Measurements from ENCODE around the gene AKT1S1. TPM values are rescaled to one million over a fixed set of nuclear protein-coding genes. Genes with fewer than 3 reads are reported as not detected.

AKT1S1 gene
- total RNA-seq, 1 donor from 2014 or later, result 35.0 TPM

- intact Hi-C loops (cut with DNase I), result loop anchor here (10.0 kb wide), 1 partner anchor 186 kb away; the partner anchor contains the start of gene PRMT1
- DNase-seq, result no peak
- ATAC-seq (ENCODE audit: poor library complexity), result no peak
These were observed 16.6 kb downstream of the AKT1S1 start for GRCh38 chr19:49860336-49861102.

GRCh38 chr19:49859682-49860335 is 17.3 kb downstream of the AKT1S1 start:
- intact Hi-C loops (cut with DNase I), result loop anchor here (10.0 kb wide), 1 partner anchor 185 kb away; the partner anchor contains the start of gene PRMT1
- DNase-seq (no peak), ATAC-seq (ENCODE audit: poor library complexity) (no peak)

- DNase-seq, result no peak
- peak; percentile 0 for ATAC-seq (ENCODE audit: poor library complexity)
- intact Hi-C loops (cut with DNase I), result no loop called here
These were observed 18.8 kb downstream of the AKT1S1 start for GRCh38 chr19:49858088-49858985.

- ATAC-seq (ENCODE audit: poor library complexity) (no peak), DNase-seq (no peak)
- intact Hi-C loops (cut with DNase I), result no loop called here
These were observed 19.4 kb downstream of the AKT1S1 start for GRCh38 chr19:49857838-49858087.

GRCh38 chr19:49857061-49857837 is 19.9 kb downstream of the AKT1S1 start:
- DNase-seq (no peak), ATAC-seq (ENCODE audit: poor library complexity) (no peak)
- intact Hi-C loops (cut with DNase I), result no loop called here

- DNase-seq (no peak), ATAC-seq (ENCODE audit: poor library complexity) (no peak)
- intact Hi-C loops (cut with DNase I), result no loop called here
These were observed 20.6 kb downstream of the AKT1S1 start for GRCh38 chr19:49856574-49857021.

- DNase-seq (no peak), ATAC-seq (ENCODE audit: poor library complexity) (no peak)
- intact Hi-C loops (cut with DNase I), result no loop called here
These were observed 21.2 kb downstream of the AKT1S1 start for GRCh38 chr19:49855676-49856573.

- DNase-seq, result no peak
- intact Hi-C loops (cut with DNase I), result no loop called here
- no peak for ATAC-seq (ENCODE audit: poor library complexity)
These were observed 21.9 kb downstream of the AKT1S1 start for GRCh38 chr19:49855277-49855675.

GRCh38 chr19:49854378-49855263 is 22.5 kb downstream of the AKT1S1 start:
- DNase-seq (no peak), ATAC-seq (ENCODE audit: poor library complexity) (no peak)
- intact Hi-C loops (cut with DNase I), result loop anchor here (5.0 kb wide), 1 partner anchor 37 kb away; the partner anchor contains the start of gene MED25

GRCh38 chr19:49853852-49854377 is 23.2 kb downstream of the AKT1S1 start:
- no peak for DNase-seq
- intact Hi-C loops (cut with DNase I), result loop anchor here (5.0 kb wide), 1 partner anchor 37 kb away; the partner anchor contains the start of gene MED25
- ATAC-seq (ENCODE audit: poor library complexity), result no peak

GRCh38 chr19:49852631-49853126 is 24.5 kb downstream of the AKT1S1 start:
- intact Hi-C loops (cut with DNase I), result loop anchor here (5.0 kb wide), 1 partner anchor 35 kb away; the partner anchor contains the start of gene MED25
- DNase-seq (no peak), ATAC-seq (ENCODE audit: poor library complexity) (no peak)

GRCh38 chr19:49851456-49852259 is 25.5 kb downstream of the AKT1S1 start:
- ATAC-seq (ENCODE audit: poor library complexity) (no peak), DNase-seq (no peak)
- intact Hi-C loops (cut with DNase I), result loop anchor here (5.0 kb wide), 1 partner anchor 34 kb away; the partner anchor contains the start of gene MED25

- intact Hi-C loops (cut with DNase I), result loop anchor here (5.0 kb wide), 1 partner anchor 33 kb away; the partner anchor contains the start of gene MED25
- ATAC-seq (ENCODE audit: poor library complexity), result peak; percentile 96
- peak; percentile 96 for DNase-seq
These were observed 26.4 kb downstream of the AKT1S1 start, which contains the start of gene PTOV1 for GRCh38 chr19:49850487-49851342. Gene PTOV1, plus strand, starts transcription at chr19:49851159.

GRCh38 chr19:49850221-49850486 is 27.0 kb downstream of the AKT1S1 start:
- ATAC-seq (ENCODE audit: poor library complexity) (no peak), DNase-seq (no peak)
- intact Hi-C loops (cut with DNase I), result loop anchor here (5.0 kb wide), 1 partner anchor 33 kb away; the partner anchor contains the start of gene MED25
